ENCODE measurements around the gene AMDHD2. TPM values are rescaled to one million over a fixed set of nuclear protein-coding genes. Genes with fewer than 3 reads are reported as not detected.

The AMDHD2 gene, protein sequence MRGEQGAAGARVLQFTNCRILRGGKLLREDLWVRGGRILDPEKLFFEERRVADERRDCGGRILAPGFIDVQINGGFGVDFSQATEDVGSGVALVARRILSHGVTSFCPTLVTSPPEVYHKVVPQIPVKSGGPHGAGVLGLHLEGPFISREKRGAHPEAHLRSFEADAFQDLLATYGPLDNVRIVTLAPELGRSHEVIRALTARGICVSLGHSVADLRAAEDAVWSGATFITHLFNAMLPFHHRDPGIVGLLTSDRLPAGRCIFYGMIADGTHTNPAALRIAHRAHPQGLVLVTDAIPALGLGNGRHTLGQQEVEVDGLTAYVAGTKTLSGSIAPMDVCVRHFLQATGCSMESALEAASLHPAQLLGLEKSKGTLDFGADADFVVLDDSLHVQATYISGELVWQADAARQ
- total RNA-seq: 10 to 100 TPM; 12.3 to 18.1 (median 13.7) TPM

DNA sequence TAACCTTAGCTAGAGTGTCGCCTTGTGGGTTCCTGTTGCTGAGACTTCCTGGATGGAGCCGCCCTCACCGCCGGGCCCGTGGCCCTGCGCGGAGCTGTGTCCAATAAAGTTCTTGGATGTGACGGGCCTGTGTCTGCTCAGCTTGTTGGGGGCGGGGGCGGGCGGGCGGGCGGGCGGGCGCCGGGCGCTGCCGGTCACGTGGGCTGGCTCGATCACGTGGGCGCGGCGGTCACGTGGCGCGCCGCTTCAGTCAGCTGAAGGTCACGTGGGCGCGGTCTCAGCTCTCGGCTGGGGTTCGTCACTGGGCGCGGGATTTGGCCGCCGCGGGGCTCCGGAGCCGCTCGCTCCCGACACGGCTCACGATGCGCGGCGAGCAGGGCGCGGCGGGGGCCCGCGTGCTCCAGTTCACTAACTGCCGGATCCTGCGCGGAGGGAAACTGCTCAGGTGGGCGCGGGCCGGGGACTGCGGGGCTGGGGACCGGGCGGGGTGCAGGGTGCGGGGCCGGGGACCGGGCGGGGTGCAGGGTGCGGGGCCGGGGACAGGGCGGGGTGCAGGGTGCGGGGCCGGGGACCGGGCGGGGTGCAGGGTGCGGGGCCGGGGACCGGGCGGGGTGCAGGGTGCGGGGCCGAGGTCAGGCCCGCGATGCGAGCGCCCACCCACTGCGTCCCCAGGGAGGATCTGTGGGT lies at the start of gene AMDHD2:
AMDHD2 (plus strand) TSS at position 275 of the 687 bp plus-strand sequence; CDS start at position 363, 88 bp downstream.
- Histone ChIP-seq H3K4me1 (peaks cover 54 to 56% of the 10 kb centered on the region in 2 donors), H3K27me3 (no peaks in the 10 kb centered on the region), H3K36me3 (peaks cover 0 to 8% of the 10 kb centered on the region in 2 donors), H3K9me3 (no peaks in the 10 kb centered on the region), H3K27ac (peak within 1 kb of the TSS; percentile 98 to 100 (median 98)), H3K4me3 (peak within 1 kb of the TSS; percentile 54 to 77 (median 60))
- peak; percentile 57 to 60 for TF ChIP-seq POLR2A (IDR thresholded peaks at IDR 0.05)
- TF ChIP-seq, protein P1, sequence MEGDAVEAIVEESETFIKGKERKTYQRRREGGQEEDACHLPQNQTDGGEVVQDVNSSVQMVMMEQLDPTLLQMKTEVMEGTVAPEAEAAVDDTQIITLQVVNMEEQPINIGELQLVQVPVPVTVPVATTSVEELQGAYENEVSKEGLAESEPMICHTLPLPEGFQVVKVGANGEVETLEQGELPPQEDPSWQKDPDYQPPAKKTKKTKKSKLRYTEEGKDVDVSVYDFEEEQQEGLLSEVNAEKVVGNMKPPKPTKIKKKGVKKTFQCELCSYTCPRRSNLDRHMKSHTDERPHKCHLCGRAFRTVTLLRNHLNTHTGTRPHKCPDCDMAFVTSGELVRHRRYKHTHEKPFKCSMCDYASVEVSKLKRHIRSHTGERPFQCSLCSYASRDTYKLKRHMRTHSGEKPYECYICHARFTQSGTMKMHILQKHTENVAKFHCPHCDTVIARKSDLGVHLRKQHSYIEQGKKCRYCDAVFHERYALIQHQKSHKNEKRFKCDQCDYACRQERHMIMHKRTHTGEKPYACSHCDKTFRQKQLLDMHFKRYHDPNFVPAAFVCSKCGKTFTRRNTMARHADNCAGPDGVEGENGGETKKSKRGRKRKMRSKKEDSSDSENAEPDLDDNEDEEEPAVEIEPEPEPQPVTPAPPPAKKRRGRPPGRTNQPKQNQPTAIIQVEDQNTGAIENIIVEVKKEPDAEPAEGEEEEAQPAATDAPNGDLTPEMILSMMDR (IDR thresholded peaks at IDR 0.05 in 4 of 5, conservative IDR thresholded peaks at IDR 0.05 in 1 of 5): peak in 1 of 5 experiments; percentile 12
- peak; percentile 71 to 73 for ATAC-seq
- in situ Hi-C loops (cut with MboI; ENCODE audit: low sequenced_read_pairs in 4 of 4): no loop called here
- DNase-seq: peak; percentile 86 to 87
- intact Hi-C loops (cut with DNase I; ENCODE audit: low total_unique reads): loop anchor here (1.0 kb wide), 1 partner anchor 12 kb away; no protein-coding TSS in a partner anchor

DNA sequence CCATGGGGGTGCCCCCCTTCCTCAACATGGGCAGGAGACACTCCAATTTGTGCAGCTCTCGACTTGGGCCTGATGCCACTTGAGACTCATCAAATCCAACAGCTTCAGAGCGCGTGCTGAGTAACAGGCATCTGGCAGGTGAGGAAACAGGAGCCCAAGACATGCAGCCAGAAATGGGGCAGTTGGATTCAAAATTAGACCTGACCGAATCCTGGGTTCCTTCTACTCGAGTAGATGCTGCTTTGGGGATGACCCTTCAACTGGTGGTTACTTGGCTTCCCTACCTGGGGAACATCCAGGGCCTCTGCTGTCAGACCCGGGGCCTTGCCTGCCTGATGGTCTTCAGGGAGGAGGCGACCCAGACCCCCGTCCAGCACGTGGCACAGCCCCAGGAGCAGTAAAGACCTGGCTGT lies 49.6 kb upstream of the AMDHD2 start:
- in situ Hi-C loops (cut with MboI; ENCODE audit: low sequenced_read_pairs in 4 of 4): no loop called here
- no peak overlapping the region for H3K4me3 ChIP-seq
- no peak for ATAC-seq

DNA sequence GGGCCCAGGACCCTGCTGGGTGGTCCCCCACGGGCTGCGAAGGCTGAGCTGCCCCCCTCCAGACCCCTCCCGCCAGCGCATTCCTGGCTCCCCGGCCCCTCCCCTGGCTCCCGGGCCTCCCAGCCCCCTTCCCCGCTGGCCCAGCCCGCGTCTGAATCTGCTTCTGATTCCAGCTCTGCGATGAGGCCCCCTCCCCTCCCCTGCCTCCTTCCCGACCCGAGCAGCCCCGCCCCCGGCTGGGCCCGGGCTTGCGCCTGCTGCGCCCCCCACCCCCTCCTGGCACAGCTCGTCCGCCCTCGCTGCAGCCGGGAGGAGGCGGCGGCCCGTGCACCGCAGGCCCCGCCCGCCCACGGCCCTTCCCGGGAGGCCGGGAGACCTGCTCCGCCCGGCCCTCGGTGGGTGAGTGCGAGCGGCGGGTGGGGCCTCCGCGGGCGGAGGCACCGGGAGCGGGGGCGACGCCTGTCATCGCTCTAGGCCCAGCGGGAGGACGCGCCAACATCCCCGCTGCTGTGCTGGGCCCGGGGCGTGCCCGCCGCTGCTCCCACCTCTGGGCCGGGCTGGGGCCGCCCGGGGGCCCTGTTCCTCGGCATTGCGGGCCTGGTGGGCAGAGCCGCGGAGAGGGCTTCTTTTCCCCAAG lies 49.0 kb upstream of the AMDHD2 start, which contains the start of gene NTN3:
NTN3 (plus strand) TSS at position 282 of the 637 bp plus-strand sequence. CDS start 405 bp downstream, outside the sequence.
- ATAC-seq: no peak
- in situ Hi-C loops (cut with MboI; ENCODE audit: low sequenced_read_pairs in 4 of 4): no loop called here
- DNase-seq: no peak
- H3K4me1 ChIP-seq: peaks cover 27 to 41% of the 10 kb centered on the region in 2 donors
- H3K9me3 ChIP-seq: no peaks in the 10 kb centered on the region
- intact Hi-C loops (cut with DNase I; ENCODE audit: low total_unique reads): no loop called here
- peaks cover 36 to 46% (median 39%) of the 10 kb centered on the region in 3 donors for H3K27me3 ChIP-seq
- H3K4me3 ChIP-seq: peak within 1 kb of the TSS in 1 of 4 donors; percentile 12
- no peaks in the 10 kb centered on the region for H3K36me3 ChIP-seq
- no peak within 1 kb of the TSS for H3K27ac ChIP-seq
- TF ChIP-seq POLR2A (IDR thresholded peaks at IDR 0.05): no peak
- TF ChIP-seq, protein P1 (IDR thresholded peaks at IDR 0.05 in 4 of 5, conservative IDR thresholded peaks at IDR 0.05 in 1 of 5): no peak

More for the DNA sequence above, 49.6 kb upstream of the AMDHD2 start:
- peaks cover 22 to 37% of the 10 kb centered on the region in 2 donors for H3K4me1 ChIP-seq
- DNase-seq: no peak
- H3K36me3 ChIP-seq: no peaks in the 10 kb centered on the region
- H3K9me3 ChIP-seq: no peaks in the 10 kb centered on the region
- intact Hi-C loops (cut with DNase I; ENCODE audit: low total_unique reads): no loop called here
- no peak overlapping the region for H3K27ac ChIP-seq
- TF ChIP-seq, protein P1 (IDR thresholded peaks at IDR 0.05 in 4 of 5, conservative IDR thresholded peaks at IDR 0.05 in 1 of 5): no peak
- no peak for TF ChIP-seq POLR2A (IDR thresholded peaks at IDR 0.05)
- peaks cover 36 to 46% (median 39%) of the 10 kb centered on the region in 3 donors for H3K27me3 ChIP-seq

DNA sequence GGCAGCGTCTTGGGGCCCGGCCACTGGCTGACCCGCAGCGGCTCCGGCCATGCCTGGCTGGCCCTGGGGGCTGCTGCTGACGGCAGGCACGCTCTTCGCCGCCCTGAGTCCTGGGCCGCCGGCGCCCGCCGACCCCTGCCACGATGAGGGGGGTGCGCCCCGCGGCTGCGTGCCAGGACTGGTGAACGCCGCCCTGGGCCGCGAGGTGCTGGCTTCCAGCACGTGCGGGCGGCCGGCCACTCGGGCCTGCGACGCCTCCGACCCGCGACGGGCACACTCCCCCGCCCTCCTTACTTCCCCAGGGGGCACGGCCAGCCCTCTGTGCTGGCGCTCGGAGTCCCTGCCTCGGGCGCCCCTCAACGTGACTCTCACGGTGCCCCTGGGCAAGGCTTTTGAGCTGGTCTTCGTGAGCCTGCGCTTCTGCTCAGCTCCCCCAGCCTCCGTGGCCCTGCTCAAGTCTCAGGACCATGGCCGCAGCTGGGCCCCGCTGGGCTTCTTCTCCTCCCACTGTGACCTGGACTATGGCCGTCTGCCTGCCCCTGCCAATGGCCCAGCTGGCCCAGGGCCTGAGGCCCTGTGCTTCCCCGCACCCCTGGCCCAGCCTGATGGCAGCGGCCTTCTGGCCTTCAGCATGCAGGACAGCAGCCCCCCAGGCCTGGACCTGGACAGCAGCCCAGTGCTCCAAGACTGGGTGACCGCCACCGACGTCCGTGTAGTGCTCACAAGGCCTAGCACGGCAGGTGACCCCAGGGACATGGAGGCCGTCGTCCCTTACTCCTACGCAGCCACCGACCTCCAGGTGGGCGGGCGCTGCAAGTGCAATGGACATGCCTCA lies 48.3 kb upstream of the AMDHD2 start:
- DNase-seq (no peak), ATAC-seq (no peak)
- in situ Hi-C loops (cut with MboI; ENCODE audit: low sequenced_read_pairs in 4 of 4) (no loop called here), intact Hi-C loops (cut with DNase I; ENCODE audit: low total_unique reads) (loop anchor here (2.0 kb wide), 1 partner anchor 15 kb away; no protein-coding TSS in a partner anchor)
- Histone ChIP-seq H3K4me1 (peaks cover 28 to 41% of the 10 kb centered on the region in 2 donors), H3K9me3 (no peaks in the 10 kb centered on the region), H3K36me3 (no peaks in the 10 kb centered on the region), H3K27ac (no peak overlapping the region), H3K27me3 (peaks cover 36 to 46% (median 39%) of the 10 kb centered on the region in 3 donors), H3K4me3 (no peak overlapping the region)
- TF ChIP-seq POLR2A (IDR thresholded peaks at IDR 0.05): no peak
- TF ChIP-seq, protein P1 (IDR thresholded peaks at IDR 0.05 in 4 of 5, conservative IDR thresholded peaks at IDR 0.05 in 1 of 5): no peak
